GM12878 (cell line): ENCODE data around the gene ALG8. TPM values are rescaled to one million over a fixed set of nuclear protein-coding genes. Genes with fewer than 3 reads are reported as not detected.

Source experiments
- ATAC-seq: fragments of 200-7000 bp; cut with Tn5 transposase; 3 replicates; pipeline ENCODE4 v1.9.1; 2020; ENCODE audit warnings: mild to moderate bottlenecking, moderate library complexity
- BruUV-seq: library from RNA; stranded (reverse); fragments of 400-500 nt; replicated peaks from 2 replicates; lab custom pipeline; 2021; lab: Mats Ljungman, UMichigan
- CTCF ChIA-PET: fragments of 300-600 bp; sonication (Branson Sonifier 250); formaldehyde crosslinking; extraction: SDS; loops from one replicate; lab custom pipeline; 2021; ENCODE audit warnings: inconsistent platforms; lab: Yijun Ruan, JAX
- POLR2A ChIA-PET: fragments of 350-600 bp; formaldehyde crosslinking; extraction: SDS; loops from one replicate; lab custom pipeline; 2021; ENCODE audit warnings: inconsistent platforms; lab: Charles Lee
- RAD21 ChIA-PET: fragments of 300-600 bp; sonication (Branson Sonifier 250); formaldehyde crosslinking; loops from one replicate; lab custom pipeline; 2023; ENCODE audit warnings: antibody characterized with exemption; ENCODE audit not compliant: unreplicated experiment; lab: Charles Lee
- SMC1A ChIA-PET: fragments of 300-600 bp; sonication (Branson Sonifier 250); formaldehyde crosslinking; loops from one replicate; lab custom pipeline; 2023; ENCODE audit not compliant: unreplicated experiment, uncharacterized antibody; lab: Charles Lee
- DNase-seq: peaks from one replicate; pipeline ENCODE4 v3.0.0-alpha.2; 2011; ENCODE audit warnings: low read depth, low spot score
- FAIRE-seq: peaks from 3 replicates; lab custom pipeline; 2011; peaks lifted over from hg19 to GRCh38; lab: Jason Lieb, UNC
- H2AFZ ChIP-seq: 2 replicates; pipeline ENCODE4 v1.6.0; 2011; ENCODE audit warnings: low read depth, low read length, control low read depth; ENCODE audit not compliant: control insufficient read depth
- H3K27ac ChIP-seq: 2 replicates; pipeline ENCODE4 v1.5.1; 2011; ENCODE audit warnings: control low read depth; ENCODE audit not compliant: control insufficient read depth, insufficient read depth
- H3K27me3 ChIP-seq, 2 experiments: replicated peaks in 1 of 2; 2 replicates each; pipeline versions ENCODE4 v1.6.0 to v1.6.1; 2011; ENCODE audit warnings: low read length in 1 of 2; ENCODE audit not compliant: control insufficient read depth in 2 of 2, insufficient read depth in 2 of 2
- H3K36me3 ChIP-seq, 2 experiments: 2 replicates each; pipeline ENCODE4 v1.5.1; 2011; ENCODE audit warnings: low read length in 1 of 2; ENCODE audit not compliant: control insufficient read depth in 2 of 2, insufficient read depth in 2 of 2
- H3K4me1 ChIP-seq: 2 replicates; pipeline ENCODE4 v1.6.1; 2011; ENCODE audit warnings: mild to moderate bottlenecking, low read length, moderate library complexity, mixed read lengths; ENCODE audit not compliant: control insufficient read depth, insufficient read depth
- H3K4me2 ChIP-seq: 2 replicates; pipeline ENCODE4 v1.6.0; 2011; ENCODE audit warnings: control low read depth; ENCODE audit not compliant: control insufficient read depth, insufficient read depth
- H3K4me3 ChIP-seq: fragments of 200-600 bp; sonication (generic); 2 replicates; pipeline ENCODE4 v1.5.1; 2016
- H3K79me2 ChIP-seq: 2 replicates; pipeline ENCODE4 v1.6.0; 2011; ENCODE audit warnings: low read length; ENCODE audit not compliant: control insufficient read depth, insufficient read depth
- H3K9ac ChIP-seq: 2 replicates; pipeline ENCODE4 v1.8.0; 2011; ENCODE audit warnings: low read length, control low read depth, mixed read lengths; ENCODE audit not compliant: control insufficient read depth, insufficient read depth
- H3K9me3 ChIP-seq: replicated peaks from 3 replicates; pipeline ENCODE4 v1.5.1; 2011; ENCODE audit warnings: mild to moderate bottlenecking, low read length; ENCODE audit not compliant: control insufficient read depth, insufficient read depth
- H4K20me1 ChIP-seq: 2 replicates; pipeline ENCODE4 v1.6.0; 2011; ENCODE audit not compliant: control insufficient read depth, insufficient read depth
- ASH2L ChIP-seq: fragments of 300-600, 200-600 bp; sonication (generic); IDR thresholded peaks from 2 replicates; pipeline ENCODE4 v1.6.1; 2017; ENCODE audit warnings: low read depth, mild to moderate bottlenecking, borderline replicate concordance
- BCL11A ChIP-seq: IDR thresholded peaks from 2 replicates; pipeline ENCODE4 v1.6.1; 2011; ENCODE audit warnings: low read depth, low read length
- BMI1 ChIP-seq: fragments of 450-650 bp; IDR thresholded peaks from 2 replicates; pipeline ENCODE4 v1.6.1; 2016; ENCODE audit warnings: mild to moderate bottlenecking, moderate library complexity, borderline replicate concordance
- CBFB ChIP-seq: IDR thresholded peaks from 2 replicates; pipeline ENCODE4 v1.6.1; 2016; ENCODE audit warnings: antibody characterized with exemption, low read depth
- HDAC6 ChIP-seq: fragments of 200-600 bp; sonication (generic); IDR thresholded peaks from one replicate; pipeline ENCODE4 v1.8.0; 2017; ENCODE audit warnings: antibody characterized with exemption; ENCODE audit not compliant: unreplicated experiment
- IKZF1 ChIP-seq: fragments of 450-650 bp; conservative IDR thresholded peaks from 2 replicates; pipeline ENCODE4 v1.6.1; 2017; ENCODE audit warnings: antibody characterized with exemption, mild to moderate bottlenecking
- NR2F1 ChIP-seq: fragments of 450-650 bp; conservative IDR thresholded peaks from 2 replicates; pipeline ENCODE4 v1.6.1; 2017; ENCODE audit warnings: mild to moderate bottlenecking
- TAF1 ChIP-seq: IDR thresholded peaks from 2 replicates; pipeline ENCODE4 v1.6.1; 2011; ENCODE audit warnings: mild to moderate bottlenecking, low read depth, low read length, borderline replicate concordance
- TBL1XR1 ChIP-seq: IDR thresholded peaks from 2 replicates; pipeline ENCODE4 v1.6.1; 2012; ENCODE audit warnings: low read depth, low read length, improper control_type of control experiment
- TCF3 ChIP-seq: IDR thresholded peaks from 2 replicates; pipeline ENCODE4 v1.6.1; 2012; ENCODE audit warnings: low read depth, mild to moderate bottlenecking, low read length, borderline replicate concordance; ENCODE audit not compliant: insufficient read depth
- YBX1 ChIP-seq: fragments of 450-650 bp; IDR thresholded peaks from 2 replicates; pipeline ENCODE4 v1.6.1; 2016; ENCODE audit warnings: antibody characterized with exemption
- ZNF217 ChIP-seq: fragments of 450-650 bp; IDR thresholded peaks from 2 replicates; pipeline ENCODE4 v1.6.1; 2017; ENCODE audit warnings: antibody characterized with exemption, mild to moderate bottlenecking
- WGBS: methylation state at CpG from one replicate; pipeline ENCODE4 v1.1.6; 2016; ENCODE audit warnings: low lambda C conversion rate; ENCODE audit not compliant: insufficient replicate concordance, insufficient coverage; ENCODE audit errors: missing lambda C conversion rate; 5-methylcytosine and 5-hydroxymethylcytosine counted together
- in situ Hi-C: fragments of 300-500 bp; cut with MboI; formaldehyde crosslinking; loops from 9 replicates; pipeline ENCODE4 v1.14.3; 2018; ENCODE audit warnings: mixed read lengths
- intact Hi-C: fragments of 100-400 bp; cut with micrococcal nuclease; formaldehyde crosslinking; loops from one replicate; pipeline ENCODE4 v1.14.2; 2022; ENCODE audit not compliant: unreplicated experiment
- polyA plus RNA-seq, 11 experiments: library from polyadenylated mRNA; depleted of rRNA in 4 of 11; unstranded in 6 of 11; stranded (reverse) in 5 of 11; fragments of >200 nt; fragmentation: Nextera tagmentation in 4 of 11; fragmentation: Illumina TruSeq in 1 of 11; extraction: Ambion mirVana in 4 of 11; extraction: Trizol in 1 of 11; gene quantifications; 1 replicate in 1 of 11; 2 replicates in 10 of 11; pipeline versions ENCODE4 v1.2.1 to v1.2.3, GENCODE V29; 2011 to 2016; ENCODE audit warnings: inconsistent platforms in 2 of 11, missing spikeins in 2 of 11, low read depth in 1 of 11
- total RNA-seq, 4 experiments: library from RNA; depleted of rRNA in 3 of 4; stranded (reverse); fragments of >200 nt in 3 of 4; fragmentation: Illumina TruSeq in 1 of 4; extraction: Trizol in 1 of 4; gene quantifications; 2 replicates each; pipeline versions ENCODE4 v1.2.1 to v1.2.3, GENCODE V29; 2013 to 2021
- TF ChIP-seq, protein P1 (sequence below): fragments of 450-650 bp; IDR thresholded peaks from 2 replicates; pipeline ENCODE4 v1.6.1; 2016; ENCODE audit warnings: mild to moderate bottlenecking
- TF ChIP-seq, protein P2 (sequence below): IDR thresholded peaks from 2 replicates; pipeline ENCODE4 v1.6.1; 2012; ENCODE audit warnings: low read depth, low read length, improper control_type of control experiment
- TF ChIP-seq, protein P3 (sequence below): fragments of 450-650 bp; formaldehyde crosslinking; IDR thresholded peaks from 2 replicates; pipeline ENCODE4 v1.5.0; 2022; ENCODE audit warnings: mild to moderate bottlenecking, missing genetic modification characterization

Gene ALG8
- total and polyA plus RNA-seq, 10 of the 15 experiments (the other 5 are each of a cell fraction or from before 2014, with no cell fraction given), result 45.7 to 105 (median 68.4) TPM

DNA sequence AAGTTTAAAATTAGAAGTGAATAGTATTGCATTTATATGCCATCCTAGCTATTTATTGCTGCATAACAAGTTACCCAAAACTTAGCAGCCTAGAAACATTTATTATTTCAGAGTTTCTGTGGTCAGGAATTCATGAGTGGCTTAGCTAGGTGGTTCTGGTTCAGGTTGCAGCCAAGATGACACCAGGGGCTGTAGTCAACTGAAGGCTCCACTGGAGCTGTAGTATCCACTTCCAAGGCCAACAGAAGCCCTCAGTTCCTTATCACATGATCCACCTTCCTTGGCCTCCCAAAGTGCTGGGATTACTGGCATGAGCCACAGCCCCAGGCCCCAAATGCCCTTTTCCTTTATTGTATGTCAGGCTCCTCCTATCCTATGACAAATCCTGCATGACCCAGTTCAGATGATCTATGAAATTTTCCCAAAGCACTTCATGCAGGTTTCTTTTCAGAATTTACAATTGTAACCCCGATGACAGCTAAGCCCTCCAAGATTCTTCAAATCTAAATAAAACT lies 6.1 kb upstream of the ALG8 start:
- in situ Hi-C loops, result no loop called here
- intact Hi-C loops, result no loop called here
- Histone ChIP-seq H3K27me3 (no peaks in the 10 kb centered on the region), H3K9ac (no peak overlapping the region), H3K36me3 (no peaks in the 10 kb centered on the region), H3K27ac (no peak overlapping the region), H3K79me2 (peaks cover 2% of the 10 kb centered on the region), H3K4me1 (peaks cover 4% of the 10 kb centered on the region; the same call in 1 of the 2 replicates), H3K4me2 (no peak overlapping the region), H3K4me3 (no peak overlapping the region), H4K20me1 (no peaks in the 10 kb centered on the region), H3K9me3 (no peaks in the 10 kb centered on the region; the same call in 2 of the 3 replicates), H2AFZ (no peak overlapping the region)
- FAIRE-seq, result no peak
- WGBS, result 100% methylated on average over 1 of the region's 1 CpG
- SMC1A ChIA-PET, result interaction anchor here (0.8 to 1.1 kb wide), 3 partner anchors 9 to 215 kb away, joined by 3 read pairs; no protein-coding TSS in a partner anchor
- RAD21 ChIA-PET, result no interaction called here
- no peak for ATAC-seq
- POLR2A ChIA-PET, result interaction anchor here (1.1 kb wide), 1 partner anchor 14 kb away, joined by 5 read pairs; no protein-coding TSS in a partner anchor
- DNase-seq, result no peak
- no TSS peak for BruUV-seq
- CTCF ChIA-PET, result no interaction called here
- TF ChIP-seq CBFB (no peak), NR2F1 (no peak), BMI1 (no peak), TCF3 (no peak), ASH2L (no peak), BCL11A (no peak), IKZF1 (no peak), TAF1 (no peak), TBL1XR1 (no peak), HDAC6 (no peak), ZNF217 (no peak), YBX1 (no peak)
- TF ChIP-seq, protein P1, sequence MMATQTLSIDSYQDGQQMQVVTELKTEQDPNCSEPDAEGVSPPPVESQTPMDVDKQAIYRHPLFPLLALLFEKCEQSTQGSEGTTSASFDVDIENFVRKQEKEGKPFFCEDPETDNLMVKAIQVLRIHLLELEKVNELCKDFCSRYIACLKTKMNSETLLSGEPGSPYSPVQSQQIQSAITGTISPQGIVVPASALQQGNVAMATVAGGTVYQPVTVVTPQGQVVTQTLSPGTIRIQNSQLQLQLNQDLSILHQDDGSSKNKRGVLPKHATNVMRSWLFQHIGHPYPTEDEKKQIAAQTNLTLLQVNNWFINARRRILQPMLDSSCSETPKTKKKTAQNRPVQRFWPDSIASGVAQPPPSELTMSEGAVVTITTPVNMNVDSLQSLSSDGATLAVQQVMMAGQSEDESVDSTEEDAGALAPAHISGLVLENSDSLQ, result no peak
- TF ChIP-seq, protein P2, sequence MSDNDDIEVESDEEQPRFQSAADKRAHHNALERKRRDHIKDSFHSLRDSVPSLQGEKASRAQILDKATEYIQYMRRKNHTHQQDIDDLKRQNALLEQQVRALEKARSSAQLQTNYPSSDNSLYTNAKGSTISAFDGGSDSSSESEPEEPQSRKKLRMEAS, result no peak
- TF ChIP-seq, protein P3, sequence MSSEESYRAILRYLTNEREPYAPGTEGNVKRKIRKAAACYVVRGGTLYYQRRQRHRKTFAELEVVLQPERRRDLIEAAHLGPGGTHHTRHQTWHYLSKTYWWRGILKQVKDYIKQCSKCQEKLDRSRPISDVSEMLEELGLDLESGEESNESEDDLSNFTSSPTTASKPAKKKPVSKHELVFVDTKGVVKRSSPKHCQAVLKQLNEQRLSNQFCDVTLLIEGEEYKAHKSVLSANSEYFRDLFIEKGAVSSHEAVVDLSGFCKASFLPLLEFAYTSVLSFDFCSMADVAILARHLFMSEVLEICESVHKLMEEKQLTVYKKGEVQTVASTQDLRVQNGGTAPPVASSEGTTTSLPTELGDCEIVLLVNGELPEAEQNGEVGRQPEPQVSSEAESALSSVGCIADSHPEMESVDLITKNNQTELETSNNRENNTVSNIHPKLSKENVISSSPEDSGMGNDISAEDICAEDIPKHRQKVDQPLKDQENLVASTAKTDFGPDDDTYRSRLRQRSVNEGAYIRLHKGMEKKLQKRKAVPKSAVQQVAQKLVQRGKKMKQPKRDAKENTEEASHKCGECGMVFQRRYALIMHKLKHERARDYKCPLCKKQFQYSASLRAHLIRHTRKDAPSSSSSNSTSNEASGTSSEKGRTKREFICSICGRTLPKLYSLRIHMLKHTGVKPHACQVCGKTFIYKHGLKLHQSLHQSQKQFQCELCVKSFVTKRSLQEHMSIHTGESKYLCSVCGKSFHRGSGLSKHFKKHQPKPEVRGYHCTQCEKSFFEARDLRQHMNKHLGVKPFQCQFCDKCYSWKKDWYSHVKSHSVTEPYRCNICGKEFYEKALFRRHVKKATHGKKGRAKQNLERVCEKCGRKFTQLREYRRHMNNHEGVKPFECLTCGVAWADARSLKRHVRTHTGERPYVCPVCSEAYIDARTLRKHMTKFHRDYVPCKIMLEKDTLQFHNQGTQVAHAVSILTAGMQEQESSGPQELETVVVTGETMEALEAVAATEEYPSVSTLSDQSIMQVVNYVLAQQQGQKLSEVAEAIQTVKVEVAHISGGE (CRISPR knock-in tag), result no peak
